SU-DHL-6 (cell line): Measurements from ENCODE around the gene NEUROD2.

Experiments
- H2AFZ ChIP-seq: fragments of 200-600 bp; sonication (generic); 2 replicates; pipeline ENCODE4 v1.6.1; 2014; ENCODE audit warnings: low read depth, mild to moderate bottlenecking, moderate library complexity, mixed read lengths, antibody characterized with exemption, low read length; ENCODE audit not compliant: severe bottlenecking
- H3F3A ChIP-seq: fragments of 200-600 bp; shearing (Covaris generic); 2 replicates; pipeline ENCODE4 v1.6.0; 2016; ENCODE audit warnings: antibody characterized with exemption, mild to moderate bottlenecking; ENCODE audit not compliant: insufficient read depth
- H3K27ac ChIP-seq: fragments of 200-600 bp; sonication (generic); 2 replicates; pipeline ENCODE4 v1.5.1; 2016; ENCODE audit warnings: low read depth, mild to moderate bottlenecking, low read length, moderate library complexity, mixed read lengths
- H3K27me3 ChIP-seq: fragments of 200-600 bp; sonication (generic), shearing (Covaris generic); 2 replicates; pipeline ENCODE4 v1.6.0; 2014; ENCODE audit warnings: mild to moderate bottlenecking, low read length
- H3K36me3 ChIP-seq: fragments of 200-600 bp; sonication (generic); 2 replicates; pipeline ENCODE4 v1.6.1; 2014; ENCODE audit warnings: mild to moderate bottlenecking, low read length, mixed read lengths
- H3K4me2 ChIP-seq: fragments of 300-600, 200-600 bp; shearing (Covaris generic), sonication (generic); 2 replicates; pipeline ENCODE4 v1.6.0; 2014; ENCODE audit warnings: low read length, low read depth, mild to moderate bottlenecking; ENCODE audit not compliant: poor library complexity, severe bottlenecking
- H3K4me3 ChIP-seq: fragments of 200-600 bp; sonication (generic); 2 replicates; pipeline ENCODE4 v1.5.1; 2014; ENCODE audit warnings: antibody characterized with exemption, low read length, mild to moderate bottlenecking, mixed read lengths; ENCODE audit not compliant: insufficient read depth, poor library complexity, severe bottlenecking
- H3K79me2 ChIP-seq: fragments of 200-600 bp; sonication (generic); 2 replicates; pipeline ENCODE4 v1.6.1; 2014; ENCODE audit warnings: mild to moderate bottlenecking, low read length, moderate library complexity; ENCODE audit not compliant: insufficient read depth
- H3K9ac ChIP-seq: fragments of 200-600 bp; sonication (generic); 2 replicates; pipeline ENCODE4 v1.7.0; 2014; ENCODE audit warnings: mild to moderate bottlenecking, low read length
- H3K9me2 ChIP-seq: fragments of 200-600 bp; sonication (generic); replicated peaks from 2 replicates; pipeline ENCODE4 v1.6.1; 2014; ENCODE audit warnings: low read length; ENCODE audit not compliant: insufficient read depth
- H3K9me3 ChIP-seq: fragments of 200-600 bp; sonication (generic); 2 replicates; pipeline ENCODE4 v1.6.1; 2014; ENCODE audit warnings: low read length, mixed read lengths; ENCODE audit not compliant: insufficient read depth
- H4K20me1 ChIP-seq: fragments of 200-600 bp; sonication (generic); 2 replicates; pipeline ENCODE4 v1.6.1; 2014; ENCODE audit warnings: low read depth, mild to moderate bottlenecking, antibody characterized with exemption, low read length, moderate library complexity, mixed read lengths
- CTCF ChIP-seq: fragments of 200-600 bp; sonication (generic); IDR thresholded peaks from one replicate; pipeline ENCODE4 v1.5.1; 2017; ENCODE audit warnings: antibody characterized with exemption, mild to moderate bottlenecking, low read length, moderate library complexity; ENCODE audit not compliant: insufficient read depth, poor library complexity, severe bottlenecking
- EZH2phosphoT487 ChIP-seq: fragments of 200-600 bp; sonication (generic), shearing (Covaris generic); conservative IDR thresholded peaks from 2 replicates; pipeline ENCODE4 v1.6.1; 2018; ENCODE audit warnings: mild to moderate bottlenecking, antibody characterized with exemption, low read length, moderate library complexity, mixed read lengths

Gene NEUROD2

GRCh38 chr17:39608142-39608981 lies 642 bp upstream of the NEUROD2 start:
- Histone ChIP-seq H3K4me2 (no peak overlapping the region), H3K27me3 (no peaks in the 10 kb centered on the region), H3K9me2 (no peaks in the 10 kb centered on the region)

DNA sequence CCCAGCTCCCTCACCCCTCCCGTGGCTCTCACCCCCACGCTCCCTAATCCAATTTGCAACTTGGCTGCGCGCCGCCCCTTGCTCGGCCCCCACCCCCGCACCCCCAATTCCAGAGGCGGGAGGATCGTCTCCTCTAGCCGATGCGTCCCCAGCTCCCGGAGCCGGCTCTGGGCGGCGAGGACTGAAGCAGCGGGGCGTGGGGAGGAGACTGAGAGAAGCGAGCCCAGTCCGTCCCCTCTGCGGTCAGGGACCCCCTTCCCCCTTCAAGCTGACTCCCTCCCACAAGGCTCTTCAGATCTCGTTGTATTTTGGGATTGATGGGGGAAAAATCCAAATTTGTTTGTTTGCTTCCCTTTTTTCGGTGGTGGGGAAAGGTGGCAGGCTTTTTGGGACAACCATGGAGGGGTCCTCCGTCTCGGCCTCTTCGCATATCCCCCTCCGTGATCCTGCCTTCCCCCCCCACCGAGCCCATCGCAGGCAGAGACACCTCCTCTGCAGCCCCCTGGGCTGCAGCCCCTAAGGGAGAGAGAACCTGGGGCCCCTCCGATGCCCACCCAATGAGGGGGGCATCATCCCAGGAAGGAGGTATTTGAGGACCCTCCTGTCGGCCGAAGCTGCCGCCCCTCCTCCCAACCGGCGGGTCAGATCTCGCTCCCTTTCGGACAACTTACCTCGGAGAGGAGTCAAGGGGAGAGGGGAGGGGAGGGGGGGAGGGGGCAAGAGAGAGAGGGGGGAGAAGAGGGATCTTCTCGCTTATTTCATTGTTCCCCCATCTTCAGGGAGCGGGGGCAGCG lies 466 bp downstream of the NEUROD2 start:
- no peak for TF ChIP-seq CTCF
- TF ChIP-seq EZH2phosphoT487, result no peak
- H3K9ac ChIP-seq, result no peak overlapping the region
- H3K9me3 ChIP-seq, result no peaks in the 10 kb centered on the region
- H3K4me3 ChIP-seq, result no peak overlapping the region
- no peaks in the 10 kb centered on the region for H3K79me2 ChIP-seq
- no peak overlapping the region for H3K27ac ChIP-seq
- no peak overlapping the region for H2AFZ ChIP-seq
- H3F3A ChIP-seq, result no peaks in the 10 kb centered on the region
- H3K4me2 ChIP-seq, result no peak overlapping the region
- no peaks in the 10 kb centered on the region for H3K36me3 ChIP-seq
- no peaks in the 10 kb centered on the region for H4K20me1 ChIP-seq
- H3K27me3 ChIP-seq, result no peaks in the 10 kb centered on the region
- H3K9me2 ChIP-seq, result no peaks in the 10 kb centered on the region

More at GRCh38 chr17:39608142-39608981, 642 bp upstream of the NEUROD2 start:
- H3F3A ChIP-seq, result no peaks in the 10 kb centered on the region
- TF ChIP-seq CTCF (no peak), EZH2phosphoT487 (no peak)
- H2AFZ ChIP-seq, result no peak overlapping the region
- H3K4me3 ChIP-seq, result no peak overlapping the region
- no peaks in the 10 kb centered on the region for H3K79me2 ChIP-seq
- H3K9ac ChIP-seq, result no peak overlapping the region
- H3K9me3 ChIP-seq, result no peaks in the 10 kb centered on the region
- no peaks in the 10 kb centered on the region for H3K36me3 ChIP-seq
- H3K27ac ChIP-seq, result no peak overlapping the region
- H4K20me1 ChIP-seq, result no peaks in the 10 kb centered on the region

DNA sequence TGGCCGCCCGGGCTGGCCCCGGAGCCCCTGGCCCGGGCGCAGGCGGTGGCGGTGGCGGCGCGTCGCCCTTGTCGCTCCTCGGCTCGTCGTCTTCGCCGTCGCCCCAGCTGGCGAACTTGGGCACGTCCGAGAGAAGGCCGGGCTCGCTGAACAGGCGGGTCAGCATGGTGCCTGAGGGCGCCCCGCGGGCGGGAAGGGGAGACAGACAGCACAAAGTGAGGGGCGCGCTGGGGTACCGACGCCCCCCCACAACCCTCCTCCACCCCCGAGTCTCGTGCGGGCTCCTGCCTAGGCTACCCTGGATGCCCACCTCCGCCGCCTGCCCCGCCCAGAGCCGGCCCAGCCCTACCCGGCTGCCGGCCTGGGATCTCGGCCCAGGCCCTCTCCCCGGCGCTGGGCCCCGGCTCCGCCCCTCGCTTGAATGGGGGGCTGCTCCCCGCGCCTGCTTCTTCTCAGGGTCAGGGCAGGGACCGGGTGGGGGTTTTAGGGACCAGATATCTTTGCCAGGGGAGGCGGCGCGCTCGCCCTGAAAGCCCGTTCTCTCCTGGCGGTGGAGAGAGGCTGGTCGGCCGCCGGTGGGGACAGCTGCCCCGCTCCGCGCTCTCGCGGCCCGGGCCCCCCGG lies 1.2 kb downstream of the NEUROD2 start:
- H3K9me3 ChIP-seq, result no peaks in the 10 kb centered on the region

More for the DNA sequence above, 1.2 kb downstream of the NEUROD2 start:
- no peak overlapping the region for H3K4me3 ChIP-seq
- H3K4me2 ChIP-seq, result no peak overlapping the region
- no peak overlapping the region for H3K27ac ChIP-seq
- no peak overlapping the region for H2AFZ ChIP-seq
- no peaks in the 10 kb centered on the region for H3K79me2 ChIP-seq
- no peak overlapping the region for H3K9ac ChIP-seq
- TF ChIP-seq CTCF, result no peak
- TF ChIP-seq EZH2phosphoT487, result no peak
- no peaks in the 10 kb centered on the region for H3K9me2 ChIP-seq
- no peaks in the 10 kb centered on the region for H3K27me3 ChIP-seq
- H4K20me1 ChIP-seq, result no peaks in the 10 kb centered on the region
- H3F3A ChIP-seq, result no peaks in the 10 kb centered on the region
- H3K36me3 ChIP-seq, result no peaks in the 10 kb centered on the region
